Suprapubic skin (tissue), 4 donors: ENCODE measurements around the gene GNAQ.

ENCODE experiments used
- CTCF ChIP-seq, 2 donors: fragments of 200-600 bp in 1 of 2; fragments of 450-650 bp in 1 of 2; sonication (generic) in 1 of 2; IDR thresholded peaks; one replicate each; pipeline ENCODE4 v1.5.1; 2016 to 2019; ENCODE audit warnings: antibody characterized with exemption in 2 of 2, mild to moderate bottlenecking in 1 of 2, moderate library complexity in 1 of 2
- EP300 ChIP-seq: sonication (generic); formaldehyde crosslinking; IDR thresholded peaks from one replicate; pipeline ENCODE4 v1.6.1; 2017; ENCODE audit warnings: antibody characterized with exemption
- POLR2A ChIP-seq, 2 donors: fragments of 450-650 bp; IDR thresholded peaks; one replicate each; pipeline ENCODE4 v1.6.1; 2017; ENCODE audit warnings: antibody characterized with exemption in 2 of 2, mild to moderate bottlenecking in 2 of 2, moderate library complexity in 2 of 2
- POLR2AphosphoS5 ChIP-seq, 3 donors: sonication (generic); formaldehyde crosslinking; IDR thresholded peaks; one replicate each; pipeline ENCODE4 v1.6.1; 2017; ENCODE audit warnings: antibody characterized with exemption in 3 of 3

- TF ChIP-seq POLR2AphosphoS5 (IDR thresholded peaks at IDR 0.05): no peak
- TF ChIP-seq POLR2A (IDR thresholded peaks at IDR 0.05): no peak
- TF ChIP-seq CTCF (IDR thresholded peaks at IDR 0.05): no peak
- no peak for TF ChIP-seq EP300
These were observed 189.7 kb downstream of the GNAQ start for GRCh38 chr9:77841739-77842386.
